Measurements from ENCODE around the gene MBTPS1.

Gene MBTPS1

GRCh38 chr16:84013787-84014569 lies 102.8 kb downstream of the MBTPS1 start:
- TF ChIP-seq CTCF (conservative IDR thresholded peaks at IDR 0.05; ENCODE audit: low read length), result no peak
- TF ChIP-seq EZH2phosphoT487 (IDR thresholded peaks at IDR 0.05; ENCODE audit: borderline replicate concordance), result no peak
- Histone ChIP-seq H2AFZ (ENCODE audit: low read length) (no peak overlapping the region), H3K4me2 (ENCODE audit: low read depth, low read length, poor library complexity, severe bottlenecking) (no peak overlapping the region), H3K9ac (ENCODE audit: low read depth, low read length, poor library complexity, severe bottlenecking) (no peak overlapping the region), H3K9me3 (ENCODE audit: insufficient read depth, low read depth, low read length) (no peaks in the 10 kb centered on the region), H3K4me1 (ENCODE audit: insufficient read depth, low read length, poor library complexity, severe bottlenecking) (no peaks in the 10 kb centered on the region), H3K27me3 (ENCODE audit: insufficient read depth, low read length, poor library complexity, severe bottlenecking) (no peaks in the 10 kb centered on the region), H4K20me1 (ENCODE audit: insufficient read depth, low read length, poor library complexity, severe bottlenecking) (no peaks in the 10 kb centered on the region), H3K4me3 (ENCODE audit: low read length, poor library complexity, severe bottlenecking) (no peak overlapping the region), H3K79me2 (ENCODE audit: insufficient read depth, low read length) (no peaks in the 10 kb centered on the region), H3K36me3 (ENCODE audit: insufficient read depth, low read length) (no peaks in the 10 kb centered on the region), H3K9me2 (replicated peaks; ENCODE audit: low read depth, low read length) (no peaks in the 10 kb centered on the region), H3F3A (ENCODE audit: low read depth) (no peaks in the 10 kb centered on the region)

- Histone ChIP-seq H3K4me3 (ENCODE audit: low read length, poor library complexity, severe bottlenecking) (no peak overlapping the region), H3K9me3 (ENCODE audit: insufficient read depth, low read depth, low read length) (no peaks in the 10 kb centered on the region), H3K9ac (ENCODE audit: low read depth, low read length, poor library complexity, severe bottlenecking) (no peak overlapping the region), H2AFZ (ENCODE audit: low read length) (no peak overlapping the region), H3F3A (ENCODE audit: low read depth) (no peaks in the 10 kb centered on the region), H3K9me2 (replicated peaks; ENCODE audit: low read depth, low read length) (no peaks in the 10 kb centered on the region), H3K4me2 (ENCODE audit: low read depth, low read length, poor library complexity, severe bottlenecking) (no peak overlapping the region), H3K79me2 (ENCODE audit: insufficient read depth, low read length) (no peaks in the 10 kb centered on the region), H3K4me1 (ENCODE audit: insufficient read depth, low read length, poor library complexity, severe bottlenecking) (no peaks in the 10 kb centered on the region), H3K36me3 (ENCODE audit: insufficient read depth, low read length) (no peaks in the 10 kb centered on the region), H4K20me1 (ENCODE audit: insufficient read depth, low read length, poor library complexity, severe bottlenecking) (no peaks in the 10 kb centered on the region), H3K27me3 (ENCODE audit: insufficient read depth, low read length, poor library complexity, severe bottlenecking) (no peaks in the 10 kb centered on the region)
- no peak for TF ChIP-seq CTCF (conservative IDR thresholded peaks at IDR 0.05; ENCODE audit: low read length)
- TF ChIP-seq EZH2phosphoT487 (IDR thresholded peaks at IDR 0.05; ENCODE audit: borderline replicate concordance), result no peak
Measured at GRCh38 chr16:84009282-84009681, 107.5 kb downstream of the MBTPS1 start.

GRCh38 chr16:84007965-84008364 lies 108.8 kb downstream of the MBTPS1 start:
- Histone ChIP-seq H3K9me2 (replicated peaks; ENCODE audit: low read depth, low read length) (no peaks in the 10 kb centered on the region), H3K4me2 (ENCODE audit: low read depth, low read length, poor library complexity, severe bottlenecking) (no peak overlapping the region), H3K27me3 (ENCODE audit: insufficient read depth, low read length, poor library complexity, severe bottlenecking) (no peaks in the 10 kb centered on the region), H3F3A (ENCODE audit: low read depth) (no peaks in the 10 kb centered on the region), H3K9ac (ENCODE audit: low read depth, low read length, poor library complexity, severe bottlenecking) (no peak overlapping the region), H3K4me3 (ENCODE audit: low read length, poor library complexity, severe bottlenecking) (no peak overlapping the region), H2AFZ (ENCODE audit: low read length) (no peak overlapping the region), H3K9me3 (ENCODE audit: insufficient read depth, low read depth, low read length) (no peaks in the 10 kb centered on the region), H4K20me1 (ENCODE audit: insufficient read depth, low read length, poor library complexity, severe bottlenecking) (no peaks in the 10 kb centered on the region), H3K36me3 (ENCODE audit: insufficient read depth, low read length) (no peaks in the 10 kb centered on the region), H3K4me1 (ENCODE audit: insufficient read depth, low read length, poor library complexity, severe bottlenecking) (no peaks in the 10 kb centered on the region), H3K79me2 (ENCODE audit: insufficient read depth, low read length) (no peaks in the 10 kb centered on the region)
- TF ChIP-seq CTCF (conservative IDR thresholded peaks at IDR 0.05; ENCODE audit: low read length), result no peak
- TF ChIP-seq EZH2phosphoT487 (IDR thresholded peaks at IDR 0.05; ENCODE audit: borderline replicate concordance), result no peak

All from Loucy (cell line).